ENCODE results near the gene ARL8A. TPM values are rescaled to one million over a fixed set of nuclear protein-coding genes. Genes with fewer than 3 reads are reported as not detected.
A peak's percentile ranks its signal among the peaks of the same experiment; 100 is the strongest.

Gene ARL8A
- total RNA-seq, 2 donors from 2014 or later = 18.1 to 21.0 TPM

DNA sequence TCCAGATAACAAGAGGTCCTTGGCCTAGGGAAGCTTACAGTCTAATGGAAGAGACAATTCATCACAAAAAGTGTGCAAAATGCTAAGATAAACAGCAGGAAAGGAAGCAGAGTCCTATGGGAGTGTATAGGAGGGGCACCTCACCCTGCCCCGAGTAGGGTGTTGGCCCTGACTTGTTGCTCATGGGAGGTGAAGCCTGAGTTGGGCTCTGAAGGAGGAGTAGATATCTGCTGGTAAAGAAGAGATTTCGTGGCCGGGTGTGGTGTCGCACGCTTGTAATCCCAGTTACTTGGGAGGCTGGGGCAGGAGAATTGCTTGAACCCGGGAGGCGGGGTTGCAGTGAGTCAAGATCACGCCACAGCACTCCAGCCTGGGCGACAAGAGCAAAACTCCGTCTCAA lies 40.5 kb downstream of the ARL8A start:
- ATAC-seq (no peak), DNase-seq (no peak)
- peaks cover 45% of the 10 kb centered on the region for H3K4me1 ChIP-seq
- no peaks in the 10 kb centered on the region for H3K9me3 ChIP-seq
- TF ChIP-seq POLR2A (IDR thresholded peaks at IDR 0.05) (no peak), CTCF (IDR thresholded peaks at IDR 0.05) (no peak)
- intact Hi-C loops (cut with DNase I) = no loop called here
- H3K27ac ChIP-seq = no peak overlapping the region
- no peaks in the 10 kb centered on the region for H3K36me3 ChIP-seq (replicated peaks in 1 of 2; ENCODE audit: insufficient read depth in 1 of 2, low read depth in 2 of 2)
- H3K27me3 ChIP-seq = no peaks in the 10 kb centered on the region
- 89 to 97% methylated on average over 8 to 9 of the region's 10 CpGs for WGBS, 2 donors
- no peak overlapping the region for H3K4me3 ChIP-seq

GRCh38 chr1:202101184-202101583 lies 43.4 kb downstream of the ARL8A start:
- DNase-seq = peak in 1 of 4 donors; percentile 31
- no peak for ATAC-seq
- H3K9me3 ChIP-seq = no peaks in the 10 kb centered on the region
- H3K4me3 ChIP-seq = no peak overlapping the region
- TF ChIP-seq CTCF (IDR thresholded peaks at IDR 0.05) (no peak), POLR2A (IDR thresholded peaks at IDR 0.05) (no peak)
- peaks cover 17% of the 10 kb centered on the region for H3K4me1 ChIP-seq
- H3K36me3 ChIP-seq (replicated peaks in 1 of 2; ENCODE audit: insufficient read depth in 1 of 2, low read depth in 2 of 2) = no peaks in the 10 kb centered on the region
- H3K27me3 ChIP-seq = no peaks in the 10 kb centered on the region
- WGBS, 2 donors = 55 to 63% methylated on average over 4 of the region's 4 CpGs
- peak overlapping the region in 3 of 4 donors; percentile 38 to 74 (median 52) for H3K27ac ChIP-seq
- intact Hi-C loops (cut with DNase I) = no loop called here

DNA sequence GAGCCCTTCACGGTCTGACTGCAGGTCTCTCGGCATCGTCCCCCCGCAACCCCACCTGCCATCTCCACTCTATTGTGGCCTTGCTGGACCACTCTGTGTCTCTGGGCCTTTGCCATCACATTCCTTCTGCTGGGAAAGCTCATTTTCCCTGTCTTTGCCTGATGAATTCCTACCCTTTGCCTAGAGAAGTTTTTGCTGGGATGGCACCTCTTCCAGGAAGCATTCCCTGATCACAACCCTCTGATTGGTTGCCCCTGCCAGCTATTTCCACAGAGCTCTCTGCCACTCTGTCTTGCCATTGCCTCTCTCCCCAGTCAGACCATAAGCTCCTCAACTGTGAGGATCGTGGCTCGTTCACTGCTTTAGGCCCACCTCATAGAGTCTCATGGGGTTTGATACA lies 50.7 kb downstream of the ARL8A start:
- intact Hi-C loops (cut with DNase I) = no loop called here
- H3K9me3 ChIP-seq = no peaks in the 10 kb centered on the region
- H3K27me3 ChIP-seq = no peaks in the 10 kb centered on the region
- 94 to 95% methylated on average over 6 of the region's 6 CpGs for WGBS, 2 donors
- no peaks in the 10 kb centered on the region for H3K4me1 ChIP-seq
- TF ChIP-seq CTCF (IDR thresholded peaks at IDR 0.05) (no peak), POLR2A (IDR thresholded peaks at IDR 0.05) (no peak)
- no peak overlapping the region for H3K4me3 ChIP-seq
- H3K27ac ChIP-seq = no peak overlapping the region
- no peak for DNase-seq
- no peaks in the 10 kb centered on the region for H3K36me3 ChIP-seq (replicated peaks in 1 of 2; ENCODE audit: insufficient read depth in 1 of 2, low read depth in 2 of 2)
- ATAC-seq = no peak

- WGBS, 2 donors = 91 to 96% methylated on average over 3 of the region's 3 CpGs
- peak; percentile 18 for ATAC-seq
- H3K27ac ChIP-seq = no peak overlapping the region
Observed at GRCh38 chr1:202090994-202091393, 53.5 kb downstream of the ARL8A start.

More at GRCh38 chr1:202090994-202091393, 53.5 kb downstream of the ARL8A start:
- Histone ChIP-seq H3K27me3 (no peaks in the 10 kb centered on the region), H3K4me1 (peaks cover 18% of the 10 kb centered on the region), H3K9me3 (no peaks in the 10 kb centered on the region), H3K36me3 (replicated peaks in 1 of 2; ENCODE audit: insufficient read depth in 1 of 2, low read depth in 2 of 2) (no peaks in the 10 kb centered on the region), H3K4me3 (no peak overlapping the region)
- DNase-seq = no peak
- intact Hi-C loops (cut with DNase I) = no loop called here
- no peak for TF ChIP-seq POLR2A (IDR thresholded peaks at IDR 0.05)
- TF ChIP-seq CTCF (IDR thresholded peaks at IDR 0.05) = peak in 3 of 7 experiments; percentile 30 to 39 (median 30)

All from body of pancreas (tissue), 4 donors.